ACC112 (cell line): ENCODE results near the gene AHNAK2.

Source experiments
- H2AFZ ChIP-seq: fragments of 200-600 bp; sonication (generic); one replicate; pipeline ENCODE4 v1.6.0; 2017; ENCODE audit warnings: antibody characterized with exemption, low read length; ENCODE audit not compliant: unreplicated experiment
- H3K27ac ChIP-seq: fragments of 200-600 bp; sonication (generic); 2 replicates; pipeline ENCODE4 v1.5.1; 2014; ENCODE audit warnings: low read depth, mild to moderate bottlenecking, antibody characterized with exemption, low read length, moderate library complexity
- H3K27me3 ChIP-seq: fragments of 200-600 bp; sonication (generic); 2 replicates; pipeline ENCODE4 v1.6.1; 2014; ENCODE audit warnings: mild to moderate bottlenecking, antibody characterized with exemption, low read length, moderate library complexity, mixed read lengths; ENCODE audit not compliant: insufficient read depth
- H3K36me3 ChIP-seq: fragments of 200-600 bp; sonication (generic); 2 replicates; pipeline ENCODE4 v1.6.1; 2016; ENCODE audit warnings: mild to moderate bottlenecking, antibody characterized with exemption, low read length, moderate library complexity, mixed read lengths; ENCODE audit not compliant: insufficient read depth
- H3K4me1 ChIP-seq: fragments of 200-600 bp; sonication (generic); one replicate; pipeline ENCODE4 v1.6.1; 2016; ENCODE audit warnings: low read length, mixed read lengths; ENCODE audit not compliant: insufficient read depth, unreplicated experiment, control insufficient read depth
- H3K4me3 ChIP-seq: fragments of 200-600 bp; sonication (generic); 2 replicates; pipeline ENCODE4 v1.5.1; 2014; ENCODE audit warnings: mild to moderate bottlenecking, low read depth, low read length
- H3K79me2 ChIP-seq: fragments of 200-600 bp; sonication (generic); one replicate; pipeline ENCODE4 v1.6.0; 2016; ENCODE audit warnings: low read length; ENCODE audit not compliant: control insufficient read depth, unreplicated experiment, insufficient read depth

Gene AHNAK2

GRCh38 chr14:104977008-104977680, 1.0 kb downstream of the AHNAK2 start:
- H3K36me3 ChIP-seq, result no peaks in the 10 kb centered on the region
- peak overlapping the region; percentile 81 for H3K4me3 ChIP-seq
- H3K79me2 ChIP-seq, result no peaks in the 10 kb centered on the region
- H2AFZ ChIP-seq, result no peak overlapping the region
- H3K4me1 ChIP-seq, result peaks cover 40% of the 10 kb centered on the region
- H3K27ac ChIP-seq, result no peak overlapping the region
- H3K27me3 ChIP-seq, result no peaks in the 10 kb centered on the region

- Histone ChIP-seq H2AFZ (no peak overlapping the region), H3K4me1 (peaks cover 48% of the 10 kb centered on the region), H3K36me3 (no peaks in the 10 kb centered on the region), H3K4me3 (peak overlapping the region; percentile 81; the same call in 1 of the 2 replicates), H3K27ac (no peak overlapping the region), H3K27me3 (no peaks in the 10 kb centered on the region), H3K79me2 (no peaks in the 10 kb centered on the region)
Observed at GRCh38 chr14:104976198-104977007, 1.8 kb downstream of the AHNAK2 start.

- Histone ChIP-seq H3K79me2 (no peaks in the 10 kb centered on the region), H3K4me1 (peaks cover 55% of the 10 kb centered on the region), H3K27me3 (no peaks in the 10 kb centered on the region), H2AFZ (no peak overlapping the region), H3K27ac (no peak overlapping the region), H3K4me3 (no peak overlapping the region), H3K36me3 (no peaks in the 10 kb centered on the region)
Observed at GRCh38 chr14:104975481-104976197, 2.5 kb downstream of the AHNAK2 start.

GRCh38 chr14:104974665-104975390, 3.3 kb downstream of the AHNAK2 start:
- no peaks in the 10 kb centered on the region for H3K36me3 ChIP-seq
- peaks cover 64% of the 10 kb centered on the region for H3K4me1 ChIP-seq
- H3K79me2 ChIP-seq, result peaks cover 5% of the 10 kb centered on the region
- H3K27me3 ChIP-seq, result no peaks in the 10 kb centered on the region
- H3K27ac ChIP-seq, result peak overlapping the region; percentile 82
- H3K4me3 ChIP-seq, result no peak overlapping the region
- no peak overlapping the region for H2AFZ ChIP-seq

GRCh38 chr14:104974146-104974541, 4.0 kb downstream of the AHNAK2 start:
- Histone ChIP-seq H3K4me1 (peaks cover 70% of the 10 kb centered on the region), H3K27me3 (no peaks in the 10 kb centered on the region), H3K36me3 (no peaks in the 10 kb centered on the region), H3K27ac (peak overlapping the region; percentile 82), H3K4me3 (no peak overlapping the region), H3K79me2 (peaks cover 11% of the 10 kb centered on the region), H2AFZ (peak overlapping the region; percentile 27)

GRCh38 chr14:104973385-104974145, 4.6 kb downstream of the AHNAK2 start:
- Histone ChIP-seq H3K4me3 (peak overlapping the region; percentile 38; the same call in 1 of the 2 replicates), H3K79me2 (peaks cover 11% of the 10 kb centered on the region), H3K27ac (peak overlapping the region; percentile 82), H3K4me1 (peaks cover 76% of the 10 kb centered on the region), H3K36me3 (no peaks in the 10 kb centered on the region), H3K27me3 (no peaks in the 10 kb centered on the region), H2AFZ (peak overlapping the region; percentile 27)

GRCh38 chr14:104973135-104973384, 5.1 kb downstream of the AHNAK2 start:
- H3K4me1 ChIP-seq, result peaks cover 81% of the 10 kb centered on the region
- no peaks in the 10 kb centered on the region for H3K27me3 ChIP-seq
- H3K27ac ChIP-seq, result peak overlapping the region; percentile 82
- no peak overlapping the region for H2AFZ ChIP-seq
- H3K36me3 ChIP-seq, result no peaks in the 10 kb centered on the region
- H3K4me3 ChIP-seq, result no peak overlapping the region; the same call in 1 of the 2 replicates
- H3K79me2 ChIP-seq, result peaks cover 11% of the 10 kb centered on the region

- no peaks in the 10 kb centered on the region for H3K36me3 ChIP-seq
- H3K79me2 ChIP-seq, result peaks cover 11% of the 10 kb centered on the region
- H2AFZ ChIP-seq, result no peak overlapping the region
- no peaks in the 10 kb centered on the region for H3K27me3 ChIP-seq
- peak overlapping the region; percentile 82 for H3K27ac ChIP-seq
- H3K4me1 ChIP-seq, result peaks cover 83% of the 10 kb centered on the region
- no peak overlapping the region; the same call in 1 of the 2 replicates for H3K4me3 ChIP-seq
Observed at GRCh38 chr14:104972301-104973134, 5.7 kb downstream of the AHNAK2 start.

- H3K36me3 ChIP-seq, result no peaks in the 10 kb centered on the region
- peaks cover 81% of the 10 kb centered on the region for H3K4me1 ChIP-seq
- H3K27me3 ChIP-seq, result no peaks in the 10 kb centered on the region
- 0 out of 2 replicates have a peak overlapping the region, but pooled peaks have one; percentile 82 for H3K27ac ChIP-seq
- H3K4me3 ChIP-seq, result no peak overlapping the region
- no peak overlapping the region for H2AFZ ChIP-seq
- H3K79me2 ChIP-seq, result peaks cover 11% of the 10 kb centered on the region
Observed at GRCh38 chr14:104971447-104972240, 6.5 kb downstream of the AHNAK2 start.
